IMR-90 (cell line): ENCODE data around the gene PPP1R14C. TPM values are rescaled to one million over a fixed set of nuclear protein-coding genes. Genes with fewer than 3 reads are reported as not detected.

Experiments used
- ATAC-seq: fragments of 200-7000 bp; cut with Tn5 transposase; 2 replicates; pipeline ENCODE4 v1.9.1; 2020; ENCODE audit warnings: low read depth, mild to moderate bottlenecking, moderate library complexity
- BruUV-seq: library from RNA; stranded (reverse); fragments of 400-500 nt; replicated peaks from 2 replicates; lab custom pipeline; 2021; lab: Mats Ljungman, UMichigan
- CTCF ChIA-PET: fragments of 300-600 bp; formaldehyde crosslinking; extraction: SDS; loops from one replicate; lab custom pipeline; 2021; ENCODE audit warnings: antibody characterized with exemption; lab: Yijun Ruan, JAX
- POLR2A ChIA-PET: fragments of 300-600 bp; sonication (Branson Sonifier 250); formaldehyde crosslinking; loops from one replicate; lab custom pipeline; 2022; ENCODE audit warnings: antibody characterized with exemption; ENCODE audit not compliant: unreplicated experiment; lab: Charles Lee
- DNase-seq: peaks from one replicate; pipeline ENCODE4 v3.0.0; 2013
- H2AFZ ChIP-seq: replicated peaks from 2 replicates; pipeline ENCODE3; 2013; ENCODE audit warnings: low read length, mild to moderate bottlenecking; ENCODE audit not compliant: poor library complexity
- H2AK5ac ChIP-seq: 2 replicates; pipeline ENCODE4 v1.6.1; 2013; ENCODE audit warnings: low read depth, low read length, inconsistent platforms
- H2AK9ac ChIP-seq: replicated peaks from 2 replicates; pipeline ENCODE3; 2013; ENCODE audit warnings: mild to moderate bottlenecking, low read depth, low read length, moderate library complexity; ENCODE audit not compliant: poor library complexity
- H2BK120ac ChIP-seq: 2 replicates; pipeline ENCODE4 v1.6.1; 2013; ENCODE audit warnings: low read depth, low read length, inconsistent platforms
- H2BK15ac ChIP-seq: 3 replicates; pipeline ENCODE4 v1.6.1; 2013; ENCODE audit warnings: low read depth, low read length, inconsistent platforms
- H2BK20ac ChIP-seq: 2 replicates; pipeline ENCODE4 v1.6.1; 2013; ENCODE audit warnings: low read depth, mild to moderate bottlenecking, inconsistent platforms, low read length, moderate library complexity
- H2BK5ac ChIP-seq: 2 replicates; pipeline ENCODE4 v1.6.1; 2013; ENCODE audit warnings: mild to moderate bottlenecking, low read depth, low read length, inconsistent platforms; ENCODE audit not compliant: poor library complexity, severe bottlenecking
- H3K14ac ChIP-seq: replicated peaks from 2 replicates; pipeline ENCODE4 v1.6.1; 2013; ENCODE audit warnings: low read depth, low read length, inconsistent platforms
- H3K18ac ChIP-seq: 2 replicates; pipeline ENCODE4 v1.6.1; 2013; ENCODE audit warnings: low read depth, low read length, control low read depth
- H3K23ac ChIP-seq: 2 replicates; pipeline ENCODE4 v1.6.1; 2013; ENCODE audit warnings: low read depth, low read length, inconsistent platforms
- H3K27ac ChIP-seq: 2 replicates; pipeline ENCODE4 v1.5.1; 2013; ENCODE audit warnings: mild to moderate bottlenecking, control low read depth, low read length; ENCODE audit not compliant: insufficient read depth
- H3K27me3 ChIP-seq: 2 replicates; pipeline ENCODE4 v1.6.1; 2013; ENCODE audit warnings: low read length; ENCODE audit not compliant: control insufficient read depth, insufficient read depth
- H3K36me3 ChIP-seq: 2 replicates; pipeline ENCODE4 v1.6.1; 2013; ENCODE audit warnings: low read length, mixed read lengths; ENCODE audit not compliant: control insufficient read depth, insufficient read depth
- H3K4ac ChIP-seq: 2 replicates; pipeline ENCODE4 v1.6.1; 2013; ENCODE audit warnings: low read depth, low read length, inconsistent platforms
- H3K4me1 ChIP-seq: 2 replicates; pipeline ENCODE4 v1.6.1; 2013; ENCODE audit warnings: low read length, mixed read lengths; ENCODE audit not compliant: control insufficient read depth, insufficient read depth
- H3K4me2 ChIP-seq: 2 replicates; pipeline ENCODE4 v1.6.1; 2013; ENCODE audit warnings: low read depth, mild to moderate bottlenecking, control low read depth, low read length, moderate library complexity
- H3K4me3 ChIP-seq: 2 replicates; pipeline ENCODE4 v1.5.1; 2013; ENCODE audit warnings: low read depth, mild to moderate bottlenecking, control low read depth, low read length, moderate library complexity; ENCODE audit not compliant: insufficient read depth
- H3K56ac ChIP-seq: 2 replicates; pipeline ENCODE4 v1.6.1; 2013; ENCODE audit warnings: low read length, inconsistent platforms; ENCODE audit not compliant: insufficient read depth; ENCODE audit errors: extremely low read depth
- H3K79me1 ChIP-seq, 2 experiments: 2 replicates each; pipeline ENCODE4 v1.6.1; 2013; ENCODE audit warnings: low read length in 2 of 2, inconsistent platforms in 1 of 2, low read depth in 1 of 2
- H3K9ac ChIP-seq: 2 replicates; pipeline ENCODE4 v1.6.1; 2013; ENCODE audit warnings: low read depth, low read length, control low read depth
- H3K9me1 ChIP-seq: 2 replicates; pipeline ENCODE4 v1.6.1; 2013; ENCODE audit warnings: low read length, inconsistent platforms; ENCODE audit not compliant: insufficient read depth
- H3K9me3 ChIP-seq: 2 replicates; pipeline ENCODE4 v1.6.1; 2013; ENCODE audit warnings: low read length; ENCODE audit not compliant: control insufficient read depth, insufficient read depth
- H4K20me1 ChIP-seq: 2 replicates; pipeline ENCODE4 v1.6.1; 2013; ENCODE audit warnings: low read length, inconsistent platforms; ENCODE audit not compliant: insufficient read depth
- H4K5ac ChIP-seq: 2 replicates; pipeline ENCODE4 v1.6.1; 2013; ENCODE audit warnings: mild to moderate bottlenecking, low read depth, low read length, control low read depth
- H4K8ac ChIP-seq, 2 experiments: 2 replicates each; pipeline ENCODE4 v1.6.1; 2013; ENCODE audit warnings: low read depth in 2 of 2, low read length in 2 of 2, control low read depth in 1 of 2, inconsistent platforms in 1 of 2
- H4K91ac ChIP-seq: 2 replicates; pipeline ENCODE4 v1.6.1; 2013; ENCODE audit warnings: low read depth, low read length, inconsistent platforms; ENCODE audit not compliant: insufficient read depth
- BHLHE40 ChIP-seq: fragments of 150-350 bp; IDR thresholded peaks from 2 replicates; pipeline ENCODE4 v1.6.1; 2016; ENCODE audit warnings: mild to moderate bottlenecking, low read depth, low read length
- CEBPB ChIP-seq: IDR thresholded peaks from 2 replicates; pipeline ENCODE4 v1.6.1; 2012; ENCODE audit warnings: low read depth, low read length, improper control_type of control experiment
- CHD1 ChIP-seq: IDR thresholded peaks from 2 replicates; pipeline ENCODE4 v1.6.1; 2012; ENCODE audit warnings: low read depth, low read length, improper control_type of control experiment
- FOS ChIP-seq: fragments of 150-350 bp; IDR thresholded peaks from 2 replicates; pipeline ENCODE4 v1.6.1; 2016; ENCODE audit warnings: low read depth, low read length
- MAFK ChIP-seq: IDR thresholded peaks from 2 replicates; pipeline ENCODE4 v1.6.1; 2012; ENCODE audit warnings: low read depth, low read length, improper control_type of control experiment
- MAZ ChIP-seq: IDR thresholded peaks from 2 replicates; pipeline ENCODE4 v1.6.1; 2012; ENCODE audit warnings: low read depth, mild to moderate bottlenecking, low read length, improper control_type of control experiment, moderate library complexity, borderline replicate concordance
- MXI1 ChIP-seq: IDR thresholded peaks from 2 replicates; pipeline ENCODE4 v1.6.1; 2012; ENCODE audit warnings: low read depth, mild to moderate bottlenecking, low read length, moderate library complexity, borderline replicate concordance
- NFE2L2 ChIP-seq: fragments of 150-350 bp; IDR thresholded peaks from 2 replicates; pipeline ENCODE4 v1.6.1; 2016; ENCODE audit warnings: low read depth, mild to moderate bottlenecking, low read length
- POLR2A ChIP-seq: IDR thresholded peaks from 2 replicates; pipeline ENCODE4 v1.6.1; 2012; ENCODE audit warnings: mild to moderate bottlenecking, low read depth, low read length
- RAD21 ChIP-seq: IDR thresholded peaks from 2 replicates; pipeline ENCODE4 v1.6.1; 2012; ENCODE audit warnings: low read length, improper control_type of control experiment
- RCOR1 ChIP-seq: IDR thresholded peaks from 2 replicates; pipeline ENCODE4 v1.6.1; 2012; ENCODE audit warnings: mild to moderate bottlenecking, low read length, improper control_type of control experiment; ENCODE audit not compliant: insufficient replicate concordance
- RFX5 ChIP-seq: IDR thresholded peaks from 2 replicates; pipeline ENCODE4 v1.8.0; 2012; ENCODE audit warnings: low read depth, mild to moderate bottlenecking, low read length, moderate library complexity
- SMC3 ChIP-seq: fragments of 150-350 bp; IDR thresholded peaks from 2 replicates; pipeline ENCODE4 v1.6.1; 2016; ENCODE audit warnings: low read depth, mild to moderate bottlenecking, antibody characterized with exemption, low read length, moderate library complexity
- WGBS, 2 experiments: methylation state at CpG; one replicate each; pipeline versions ENCODE4 v1.1.5 to v1.1.7; 2013; ENCODE audit warnings: missing lambda C conversion rate in 2 of 2; ENCODE audit not compliant: insufficient read length in 1 of 2; ENCODE audit errors: extremely low coverage in 2 of 2; 5-methylcytosine and 5-hydroxymethylcytosine counted together
- dilution Hi-C: fragments of 300-500 bp; cut with HindIII; formaldehyde crosslinking; loops from one replicate; pipeline ENCODE4 v1.14.3; 2018; ENCODE audit warnings: low sequenced_read_pairs; ENCODE audit not compliant: unreplicated experiment
- in situ Hi-C: fragments of 300-500 bp; cut with MboI; formaldehyde crosslinking; loops from 3 replicates; pipeline ENCODE4 v1.14.3; 2019; ENCODE audit warnings: low sequenced_read_pairs, inconsistent platforms, mixed read lengths
- intact Hi-C: fragments of 100-400 bp; cut with micrococcal nuclease; formaldehyde crosslinking; loops from 2 replicates; pipeline ENCODE4 v1.10.0; 2022
- polyA plus RNA-seq, 3 experiments: library from polyadenylated mRNA; depleted of rRNA; stranded (reverse); fragments of >200 nt; gene quantifications; 2 replicates each; pipeline ENCODE4 v1.2.3, GENCODE V29; 2012; ENCODE audit warnings: low replicate concordance in 1 of 3
- total RNA-seq: library from RNA; depleted of rRNA; stranded (reverse); fragments of >200 nt; gene quantifications from 2 replicates; pipeline ENCODE4 v1.2.3, GENCODE V29; 2012
- TF ChIP-seq, protein P1 (sequence below): conservative IDR thresholded peaks from 2 replicates; pipeline ENCODE4 v1.5.1; 2012; ENCODE audit warnings: mild to moderate bottlenecking, low read depth, low read length, improper control_type of control experiment
- TF ChIP-seq, protein P2 (sequence below): fragments of 150-350 bp; IDR thresholded peaks from 2 replicates; pipeline ENCODE4 v1.6.1; 2016; ENCODE audit warnings: low read depth, mild to moderate bottlenecking, low read length, moderate library complexity, borderline replicate concordance
- TF ChIP-seq, protein P3 (sequence below): fragments of 150-350 bp; IDR thresholded peaks from 2 replicates; pipeline ENCODE4 v1.6.1; 2017; ENCODE audit warnings: mild to moderate bottlenecking, antibody characterized with exemption, low read length, low read depth

The PPP1R14C gene
- total and polyA plus RNA-seq, 2 of the 4 experiments (the other 2 are of a cell fraction) = not detected

DNA sequence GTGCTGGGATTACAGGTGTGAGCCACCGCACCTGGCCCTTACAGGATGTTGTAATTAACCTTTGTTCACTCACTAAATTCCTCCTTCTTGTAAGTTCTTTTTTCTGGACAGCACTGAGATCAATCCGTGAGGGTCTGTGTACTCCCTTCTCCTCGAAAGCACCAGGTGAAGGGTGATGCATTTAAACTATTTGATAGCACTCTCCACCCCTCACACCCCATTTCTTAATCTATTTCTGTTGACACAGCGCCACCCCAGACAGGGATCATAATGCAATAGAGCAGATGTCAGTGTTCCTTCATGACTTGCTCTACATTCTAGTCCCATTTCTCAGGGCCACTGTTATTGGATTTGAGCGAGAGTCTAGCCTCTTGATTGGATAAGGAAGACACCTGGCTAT lies 46.3 kb downstream of the PPP1R14C start:
- WGBS, 2 experiments = no CpG with 5 or more reads among the region's 5 CpGs
- H4K8ac ChIP-seq = no peak overlapping the region
- no peak overlapping the region for H3K4me3 ChIP-seq
- no peak overlapping the region for H3K4me2 ChIP-seq
- H3K18ac ChIP-seq = no peak overlapping the region
- H2BK5ac ChIP-seq = no peak overlapping the region
- dilution Hi-C loops = no loop called here
- H3K56ac ChIP-seq = no peak overlapping the region
- H3K9me3 ChIP-seq = no peaks in the 10 kb centered on the region
- no peak overlapping the region for H4K91ac ChIP-seq
- CTCF ChIA-PET = no interaction called here
- no peak overlapping the region for H2BK15ac ChIP-seq
- H3K4ac ChIP-seq = no peak overlapping the region
- no peak for DNase-seq
- no TSS peak for BruUV-seq
- H3K14ac ChIP-seq = no peak overlapping the region
- in situ Hi-C loops = no loop called here
- no peak overlapping the region for H4K5ac ChIP-seq
- H2AFZ ChIP-seq = no peak overlapping the region
- no peaks in the 10 kb centered on the region for H3K9me1 ChIP-seq
- H2AK5ac ChIP-seq = no peak overlapping the region
- intact Hi-C loops = no loop called here
- no peaks in the 10 kb centered on the region for H3K79me1 ChIP-seq
- no peaks in the 10 kb centered on the region for H3K4me1 ChIP-seq
- H3K23ac ChIP-seq = no peak overlapping the region
- ATAC-seq = no peak
- H3K36me3 ChIP-seq = no peaks in the 10 kb centered on the region
- no peak overlapping the region for H2BK20ac ChIP-seq
- POLR2A ChIA-PET = no interaction called here
- H4K20me1 ChIP-seq = no peaks in the 10 kb centered on the region
- H3K27me3 ChIP-seq = peaks cover 6% of the 10 kb centered on the region; the same call in 1 of the 2 replicates
- no peak for TF ChIP-seq CEBPB
- TF ChIP-seq, protein P1, sequence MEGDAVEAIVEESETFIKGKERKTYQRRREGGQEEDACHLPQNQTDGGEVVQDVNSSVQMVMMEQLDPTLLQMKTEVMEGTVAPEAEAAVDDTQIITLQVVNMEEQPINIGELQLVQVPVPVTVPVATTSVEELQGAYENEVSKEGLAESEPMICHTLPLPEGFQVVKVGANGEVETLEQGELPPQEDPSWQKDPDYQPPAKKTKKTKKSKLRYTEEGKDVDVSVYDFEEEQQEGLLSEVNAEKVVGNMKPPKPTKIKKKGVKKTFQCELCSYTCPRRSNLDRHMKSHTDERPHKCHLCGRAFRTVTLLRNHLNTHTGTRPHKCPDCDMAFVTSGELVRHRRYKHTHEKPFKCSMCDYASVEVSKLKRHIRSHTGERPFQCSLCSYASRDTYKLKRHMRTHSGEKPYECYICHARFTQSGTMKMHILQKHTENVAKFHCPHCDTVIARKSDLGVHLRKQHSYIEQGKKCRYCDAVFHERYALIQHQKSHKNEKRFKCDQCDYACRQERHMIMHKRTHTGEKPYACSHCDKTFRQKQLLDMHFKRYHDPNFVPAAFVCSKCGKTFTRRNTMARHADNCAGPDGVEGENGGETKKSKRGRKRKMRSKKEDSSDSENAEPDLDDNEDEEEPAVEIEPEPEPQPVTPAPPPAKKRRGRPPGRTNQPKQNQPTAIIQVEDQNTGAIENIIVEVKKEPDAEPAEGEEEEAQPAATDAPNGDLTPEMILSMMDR = no peak
- no peak for TF ChIP-seq FOS
- TF ChIP-seq RAD21 = no peak
- TF ChIP-seq, protein P2, sequence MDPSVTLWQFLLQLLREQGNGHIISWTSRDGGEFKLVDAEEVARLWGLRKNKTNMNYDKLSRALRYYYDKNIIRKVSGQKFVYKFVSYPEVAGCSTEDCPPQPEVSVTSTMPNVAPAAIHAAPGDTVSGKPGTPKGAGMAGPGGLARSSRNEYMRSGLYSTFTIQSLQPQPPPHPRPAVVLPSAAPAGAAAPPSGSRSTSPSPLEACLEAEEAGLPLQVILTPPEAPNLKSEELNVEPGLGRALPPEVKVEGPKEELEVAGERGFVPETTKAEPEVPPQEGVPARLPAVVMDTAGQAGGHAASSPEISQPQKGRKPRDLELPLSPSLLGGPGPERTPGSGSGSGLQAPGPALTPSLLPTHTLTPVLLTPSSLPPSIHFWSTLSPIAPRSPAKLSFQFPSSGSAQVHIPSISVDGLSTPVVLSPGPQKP = no peak
- no peak for TF ChIP-seq SMC3
- no peak for TF ChIP-seq CHD1
- no peak for TF ChIP-seq NFE2L2
- TF ChIP-seq MXI1 = no peak
- TF ChIP-seq, protein P3, sequence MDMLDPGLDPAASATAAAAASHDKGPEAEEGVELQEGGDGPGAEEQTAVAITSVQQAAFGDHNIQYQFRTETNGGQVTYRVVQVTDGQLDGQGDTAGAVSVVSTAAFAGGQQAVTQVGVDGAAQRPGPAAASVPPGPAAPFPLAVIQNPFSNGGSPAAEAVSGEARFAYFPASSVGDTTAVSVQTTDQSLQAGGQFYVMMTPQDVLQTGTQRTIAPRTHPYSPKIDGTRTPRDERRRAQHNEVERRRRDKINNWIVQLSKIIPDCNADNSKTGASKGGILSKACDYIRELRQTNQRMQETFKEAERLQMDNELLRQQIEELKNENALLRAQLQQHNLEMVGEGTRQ = no peak
- no peak for TF ChIP-seq POLR2A
- TF ChIP-seq RFX5 = no peak
- TF ChIP-seq MAFK = no peak
- TF ChIP-seq MAZ = no peak
- TF ChIP-seq RCOR1 = no peak
- TF ChIP-seq BHLHE40 = no peak
- H2AK9ac ChIP-seq = no peak overlapping the region
- H2BK120ac ChIP-seq = no peak overlapping the region
- no peak overlapping the region for H3K27ac ChIP-seq
- H3K9ac ChIP-seq = no peak overlapping the region
